Ureter (tissue), 1 donor: Measurements from ENCODE around the gene PARP16. TPM values are rescaled to one million over a fixed set of nuclear protein-coding genes. Genes with fewer than 3 reads are reported as not detected.
"Not testable (repeated sequence)": the region's sequence is repeated elsewhere in the genome, so short reads cannot be mapped to it uniquely, and the experiment has no call there.

Experiments used
- DNase-seq: peaks from one replicate; pipeline ENCODE4 v3.0.0-alpha.2; 2020; ENCODE audit warnings: low spot score
- total RNA-seq: library from RNA; stranded (reverse); gene quantifications from one replicate; pipeline ENCODE4 v1.2.4, GENCODE V29; 2023
- donor health status: DM: yes; HTN: yes; CAD: no.

Gene PARP16
- total RNA-seq, 1 donor from 2014 or later = 14.8 TPM

DNA sequence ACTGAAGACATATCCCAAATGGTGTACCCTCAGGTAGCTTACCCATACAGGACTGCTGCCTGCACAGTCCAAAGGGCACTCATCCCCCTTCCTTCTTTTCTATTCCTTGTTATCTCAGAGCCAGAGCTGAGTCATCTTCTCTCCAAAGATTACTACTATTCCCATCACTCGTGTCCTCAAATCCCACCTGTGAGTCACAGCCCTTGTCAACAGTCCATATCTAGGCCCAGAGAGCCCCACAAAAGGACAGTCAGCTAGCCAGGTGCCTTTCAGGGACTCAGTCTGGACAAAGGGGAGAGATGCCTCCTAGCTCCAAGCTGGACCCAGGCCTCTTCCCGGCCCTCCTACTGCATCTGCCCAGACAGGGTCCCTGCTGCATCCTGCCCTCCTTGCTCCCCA lies 11.0 kb downstream of the PARP16 start:
- no peak for DNase-seq

DNA sequence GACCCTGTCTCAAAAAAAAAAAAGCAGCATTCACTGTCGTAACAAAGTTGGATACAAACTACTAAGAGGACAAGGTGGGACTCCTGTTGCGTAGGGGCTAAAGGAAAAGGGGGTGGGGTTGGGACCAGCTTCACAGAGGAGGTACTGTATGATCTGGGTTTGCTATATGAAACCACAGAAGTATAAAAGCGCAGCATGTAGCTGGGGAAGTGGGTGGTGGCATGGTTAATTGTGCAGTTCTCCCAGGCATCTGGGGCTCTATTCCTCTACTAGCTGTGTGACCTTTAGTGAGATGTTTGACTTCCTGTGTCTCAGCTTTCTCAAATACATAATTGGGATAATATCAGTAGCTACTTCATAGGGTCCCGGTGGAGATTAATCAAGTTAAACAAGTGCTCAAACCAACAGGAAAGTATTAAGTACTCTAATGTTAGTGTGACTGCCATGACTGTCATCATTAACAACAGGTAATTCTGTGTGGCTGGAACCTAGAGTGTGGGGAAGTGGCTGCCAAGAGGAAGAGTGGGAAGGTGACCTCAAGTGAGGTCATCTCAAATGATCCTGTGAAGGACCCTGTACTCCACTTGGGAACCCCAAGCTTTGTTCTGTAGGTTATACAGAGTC lies 11.5 kb downstream of the PARP16 start:
- DNase-seq = no peak

DNA sequence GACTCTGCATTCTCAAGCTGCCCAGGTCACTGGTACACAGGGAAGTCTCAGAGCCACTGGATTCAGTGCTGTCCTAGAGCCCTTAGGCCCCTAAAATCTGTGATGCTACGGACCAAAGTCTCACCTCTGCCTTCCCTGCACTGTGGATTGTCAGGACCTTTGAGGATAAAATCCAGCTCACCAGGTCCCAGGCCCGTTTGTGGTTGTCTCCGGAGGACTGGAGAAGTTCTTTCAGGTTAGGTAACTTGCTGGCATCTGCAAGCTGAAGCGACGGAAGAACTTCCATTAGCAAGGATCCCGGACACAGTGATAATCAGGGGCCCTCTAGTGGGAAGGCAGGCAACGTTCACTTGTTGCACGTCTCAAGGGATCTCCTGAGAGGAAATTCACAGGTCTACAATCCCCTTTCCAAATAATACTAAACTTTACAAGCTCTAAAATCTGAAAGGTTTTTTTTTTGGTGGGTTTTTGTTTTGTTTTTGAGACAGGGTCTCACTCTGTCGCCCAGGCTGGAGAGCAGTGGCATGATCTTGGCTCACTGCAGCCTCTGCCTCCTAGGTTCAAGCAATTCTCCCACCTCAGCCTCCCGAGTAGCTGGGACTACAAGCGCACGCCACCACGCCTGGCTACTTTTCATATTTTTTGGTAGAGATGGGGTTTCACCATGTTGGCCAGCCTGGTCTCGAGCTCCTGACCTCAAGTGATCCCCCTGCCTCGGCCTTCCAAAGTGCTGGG lies 15.7 kb downstream of the PARP16 start:
- peak; percentile 83 for DNase-seq

DNA sequence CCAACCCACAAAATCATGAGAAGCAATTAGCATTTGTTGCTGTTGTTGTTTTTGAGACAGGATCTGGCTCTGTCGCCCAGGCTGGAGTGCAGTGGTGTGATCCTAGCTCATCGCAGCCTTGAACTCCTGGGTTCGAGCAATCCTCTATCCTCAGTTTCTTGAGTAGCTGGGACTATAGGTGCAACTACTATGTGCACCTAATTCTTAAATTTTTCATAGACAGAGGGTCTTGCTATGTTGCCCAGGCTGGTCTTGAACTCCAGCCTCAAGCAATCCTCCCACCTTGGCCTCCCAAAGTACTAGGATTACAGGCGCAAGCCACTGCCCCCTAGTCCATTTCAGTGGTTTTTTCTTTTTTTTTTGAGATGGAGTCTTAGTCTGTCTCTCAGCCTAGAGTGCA lies 18.3 kb downstream of the PARP16 start:
- DNase-seq = no peak

DNA sequence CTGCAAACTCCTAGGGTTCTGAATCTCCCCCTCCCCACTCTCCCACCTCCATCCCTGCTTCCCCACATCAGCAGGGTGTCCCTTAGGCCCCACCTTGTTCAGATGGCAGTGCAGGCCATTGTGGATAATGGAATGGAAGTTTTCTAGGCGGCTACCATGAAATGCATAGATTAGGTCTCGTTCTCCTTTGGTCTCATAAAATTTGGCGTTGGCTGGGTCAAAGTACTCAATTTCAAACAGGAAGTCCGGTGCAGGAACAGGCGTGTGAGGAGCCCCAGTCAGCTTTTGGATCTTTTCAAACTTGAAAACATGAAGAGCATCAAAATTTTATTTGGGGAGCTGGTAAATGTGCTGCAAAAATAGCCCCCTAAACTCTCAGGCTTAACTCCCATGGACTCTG lies 20.2 kb downstream of the PARP16 start:
- no peak for DNase-seq

DNA sequence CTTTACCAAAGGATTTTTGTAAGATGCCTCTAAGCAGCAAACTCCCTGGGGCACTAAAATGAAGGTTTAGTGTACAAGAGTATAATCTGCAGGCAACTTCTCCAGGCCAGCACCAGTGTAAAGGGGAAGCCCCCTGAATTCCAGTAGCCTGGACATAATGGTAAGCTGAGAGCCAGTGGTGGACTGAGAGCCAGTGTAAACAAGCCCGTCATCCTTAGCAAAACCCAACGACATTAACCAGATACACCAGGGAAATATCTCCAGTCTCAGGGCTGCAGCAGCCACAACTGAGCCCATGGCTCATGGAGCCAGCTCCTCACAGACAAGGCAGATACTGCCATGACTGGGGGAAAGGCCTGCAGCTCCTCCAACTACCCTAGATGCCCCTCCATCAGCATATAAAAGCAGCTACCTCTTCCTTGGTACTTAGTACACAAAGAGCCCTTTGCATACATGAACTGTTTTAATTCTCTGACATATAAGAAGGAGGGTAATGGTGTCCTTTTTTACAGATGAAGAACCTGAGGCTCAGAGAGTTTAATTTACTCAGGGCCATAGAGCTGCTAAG lies 21.7 kb downstream of the PARP16 start:
- no peak for DNase-seq

DNA sequence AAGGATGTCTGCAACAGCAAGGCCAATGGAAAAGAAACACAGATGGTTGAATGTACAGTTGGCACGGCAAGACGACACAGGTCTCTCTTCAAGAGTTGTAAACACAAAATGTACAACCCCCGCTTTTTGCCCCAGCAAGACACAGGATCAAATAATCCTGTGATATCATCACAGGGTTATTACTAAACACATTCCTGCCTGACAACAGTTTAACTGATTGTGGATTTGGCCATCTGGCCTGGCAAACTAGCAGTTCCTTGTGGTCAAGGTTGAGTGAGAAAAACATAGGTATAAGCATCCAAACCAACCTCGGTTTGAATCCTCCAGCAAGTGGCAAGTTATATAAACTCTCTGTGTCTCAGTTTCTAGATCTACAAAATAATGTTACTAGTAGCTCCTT lies 23.4 kb downstream of the PARP16 start:
- no peak for DNase-seq

DNA sequence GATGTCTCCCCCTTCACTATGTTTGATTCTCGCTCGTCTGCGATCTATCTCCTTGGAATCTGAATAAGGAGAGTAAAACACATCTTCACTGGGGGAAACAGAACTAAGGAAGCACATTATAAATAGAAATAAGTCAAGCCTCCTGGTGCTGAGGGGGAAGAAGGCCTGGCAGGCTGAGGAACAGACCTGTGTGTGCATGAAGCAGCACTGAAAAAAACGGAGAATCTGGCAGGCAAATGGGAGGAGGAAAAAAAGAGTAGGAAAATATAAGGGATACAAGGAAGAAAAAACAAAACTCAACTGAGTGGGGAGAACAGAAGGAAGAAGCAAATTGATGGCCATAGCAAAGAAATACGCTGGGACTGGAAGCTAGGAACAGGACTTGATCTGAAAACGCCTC lies 25.7 kb downstream of the PARP16 start:
- DNase-seq = no peak

DNA sequence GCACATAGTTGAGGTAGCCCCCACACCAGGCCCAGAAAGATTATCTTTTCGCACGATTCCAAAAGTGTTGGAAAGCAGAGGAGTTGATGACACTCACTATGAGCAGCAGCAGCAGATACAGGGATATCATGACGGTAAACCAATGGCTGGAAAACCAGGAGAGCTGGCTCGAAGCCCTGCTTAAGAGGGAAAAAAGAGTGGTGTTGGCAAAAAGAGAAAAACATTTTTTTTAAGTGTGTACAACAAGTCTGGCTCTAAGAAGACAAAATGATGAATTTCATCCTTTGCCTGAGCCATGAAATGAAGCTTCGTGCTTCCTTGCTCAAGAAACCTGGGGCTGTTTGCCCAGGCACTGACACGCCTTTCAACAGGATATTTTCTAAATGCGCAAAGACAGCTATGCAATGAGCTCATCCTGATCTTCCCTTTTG lies 27.3 kb downstream of the PARP16 start:
- DNase-seq = peak; percentile 54

DNA sequence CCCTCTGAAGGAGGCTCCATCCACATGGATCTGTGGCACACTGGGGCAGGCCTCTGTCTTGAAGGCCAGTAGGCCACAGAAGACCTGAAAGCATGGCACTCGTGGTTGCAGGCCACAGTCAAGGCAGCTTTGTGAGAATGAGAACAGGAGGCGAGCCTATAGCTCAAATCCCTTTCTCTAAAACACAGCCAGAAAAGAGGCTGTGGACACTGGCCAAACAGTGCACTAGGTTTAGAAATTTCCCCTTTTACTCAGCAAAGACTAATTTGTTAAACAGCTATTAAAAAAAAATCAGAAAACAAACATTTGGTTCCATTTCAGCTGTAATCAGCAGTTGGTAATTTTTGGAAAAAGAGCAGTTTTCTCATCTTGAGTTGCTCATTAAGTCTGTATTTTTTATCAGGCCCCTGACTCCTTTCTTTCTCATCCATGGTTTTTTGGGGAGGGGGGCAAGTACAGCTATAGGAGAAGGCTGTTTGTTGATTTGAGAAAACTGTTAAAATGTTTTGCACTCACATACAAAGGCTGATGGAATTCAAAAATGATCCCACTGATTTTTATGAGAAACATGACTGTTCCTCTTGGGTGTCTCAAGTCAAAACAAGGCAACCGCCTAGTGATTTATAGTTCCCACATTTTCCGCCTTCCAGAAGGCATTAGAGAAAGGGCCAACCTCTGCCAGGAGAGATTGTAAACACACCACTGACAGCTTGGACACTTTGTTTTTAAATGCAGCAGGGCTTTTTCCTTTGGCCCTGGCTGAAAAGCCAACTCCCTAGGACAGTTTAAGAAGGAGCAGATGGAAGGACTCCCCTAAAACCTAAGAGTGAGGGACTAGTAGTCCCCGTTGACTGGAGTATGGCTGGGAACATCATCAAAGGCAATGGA lies 28.1 kb downstream of the PARP16 start:
- DNase-seq = peak; percentile 57

DNA sequence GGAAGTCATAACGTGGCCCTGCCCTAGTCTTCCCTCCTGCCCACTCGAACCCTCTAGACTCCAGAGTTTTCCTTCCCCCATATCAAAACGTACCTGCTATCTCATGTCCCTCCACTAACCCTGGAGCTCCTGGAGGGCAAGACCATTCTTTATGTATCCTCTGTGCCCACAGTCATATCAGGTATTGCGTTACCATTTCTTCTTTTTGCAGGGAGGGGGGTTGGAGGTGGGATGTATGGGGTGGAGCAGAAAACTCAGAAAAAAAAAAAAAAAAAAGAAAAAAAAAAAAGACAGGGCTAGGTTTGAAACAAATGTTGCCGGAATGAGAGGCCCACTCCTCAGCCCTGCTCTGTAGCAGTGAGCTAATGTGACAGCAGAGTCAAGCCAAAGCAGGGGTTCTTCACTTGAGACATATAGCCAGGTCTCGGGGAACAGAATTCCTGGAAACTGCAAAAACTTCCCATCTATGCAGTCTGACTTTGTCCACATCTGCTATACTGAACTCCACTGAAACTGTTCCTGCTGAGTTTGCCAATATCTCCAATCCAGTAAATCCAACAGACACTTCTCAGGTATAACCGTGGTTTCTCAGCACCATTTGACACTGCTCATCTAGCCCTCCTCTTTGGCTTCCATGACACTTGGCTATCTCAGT lies 31.1 kb downstream of the PARP16 start:
- DNase-seq = no peak

DNA sequence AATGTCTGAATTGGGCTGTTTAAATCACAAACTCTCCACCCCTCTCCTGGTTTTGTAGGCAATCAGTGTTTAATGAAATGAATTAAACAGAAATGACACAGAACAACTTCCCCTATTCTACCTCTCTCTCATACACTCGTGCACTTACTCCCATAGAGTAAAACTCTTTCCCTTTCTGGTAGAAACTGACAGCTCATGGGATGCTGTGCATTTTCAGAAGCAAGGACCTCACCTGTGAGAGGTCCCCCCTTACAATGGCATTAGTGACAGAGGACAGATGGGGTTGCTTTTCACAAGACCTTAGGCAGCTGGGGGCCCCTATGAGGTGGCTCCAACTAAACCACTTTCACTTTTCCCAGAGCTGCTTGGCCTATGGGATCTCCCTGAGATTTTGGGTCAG lies 31.9 kb downstream of the PARP16 start:
- DNase-seq = no peak

DNA sequence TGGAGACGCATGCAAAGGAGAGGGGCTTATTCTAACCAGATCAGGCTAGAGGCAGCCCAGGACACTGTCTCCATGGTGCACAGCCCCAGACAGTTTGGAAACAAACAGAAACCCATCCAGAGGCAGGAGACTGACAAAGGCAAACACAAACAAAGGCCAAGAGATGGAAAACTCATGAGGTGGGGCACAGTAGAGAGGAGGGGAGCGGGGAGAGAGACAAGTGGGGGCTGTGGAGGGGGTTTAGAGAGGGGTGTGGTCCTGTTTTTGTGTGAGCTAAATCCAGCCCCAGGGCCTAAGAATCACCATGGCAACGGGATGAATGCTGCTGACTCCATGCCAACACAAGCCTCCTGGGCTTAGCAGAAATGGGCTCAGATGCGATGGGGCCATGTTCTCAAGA lies 32.3 kb downstream of the PARP16 start:
- no peak for DNase-seq

DNA sequence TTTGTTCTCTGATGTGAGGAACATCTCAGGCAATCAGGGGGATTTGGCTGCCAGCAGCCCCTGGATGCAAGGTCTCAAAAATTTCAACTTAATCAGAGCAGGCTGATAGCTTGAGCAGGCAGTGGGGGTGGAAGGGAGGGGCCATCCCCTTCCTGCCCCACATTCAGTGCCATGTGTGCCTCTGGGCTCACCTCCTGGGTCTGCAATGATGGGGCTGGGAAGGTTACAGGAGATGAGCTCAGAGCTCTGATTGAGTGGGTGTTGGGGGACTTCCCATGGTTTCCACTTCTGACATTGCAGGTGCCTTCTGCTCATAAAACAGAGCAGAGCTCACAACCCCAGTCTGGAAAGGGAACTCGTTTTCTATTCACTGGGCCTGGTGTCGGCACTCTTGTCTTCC lies 37.0 kb downstream of the PARP16 start:
- no peak for DNase-seq

DNA sequence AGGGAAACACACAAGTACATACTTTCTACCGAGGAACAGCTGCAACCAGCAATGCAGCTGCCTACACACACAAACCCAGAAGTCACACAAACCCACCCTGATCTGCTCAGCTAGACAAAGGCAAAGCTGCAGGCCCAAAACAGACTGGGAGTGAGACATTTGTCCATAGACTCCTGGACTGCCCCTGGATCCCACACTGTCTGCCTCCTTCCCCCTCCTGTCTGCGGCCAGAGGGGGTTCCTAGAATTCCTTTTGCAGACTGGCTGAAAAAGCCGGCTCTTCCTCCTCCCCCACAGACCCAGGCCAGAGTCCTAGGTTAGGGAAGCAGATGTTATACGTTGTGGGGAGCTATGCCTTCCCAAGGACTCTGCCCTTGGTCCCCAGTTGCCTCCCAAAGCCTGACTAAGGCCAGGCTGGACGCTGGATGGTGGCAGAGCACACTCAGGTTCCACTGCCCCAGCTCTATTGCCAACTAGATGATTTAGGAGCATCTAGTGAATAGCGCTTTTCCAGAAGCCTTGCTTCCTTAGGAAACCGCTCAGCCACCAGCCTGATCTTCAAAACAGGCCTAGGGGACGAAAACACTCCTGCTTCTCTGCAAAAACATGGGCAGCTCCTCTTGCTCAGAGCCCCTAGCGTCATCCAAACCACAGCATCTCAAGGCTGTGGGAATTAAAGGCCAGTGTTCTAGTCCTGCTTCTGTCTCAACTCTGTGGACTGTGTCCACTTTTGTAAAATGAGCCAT lies 38.0 kb downstream of the PARP16 start:
- no peak for DNase-seq

DNA sequence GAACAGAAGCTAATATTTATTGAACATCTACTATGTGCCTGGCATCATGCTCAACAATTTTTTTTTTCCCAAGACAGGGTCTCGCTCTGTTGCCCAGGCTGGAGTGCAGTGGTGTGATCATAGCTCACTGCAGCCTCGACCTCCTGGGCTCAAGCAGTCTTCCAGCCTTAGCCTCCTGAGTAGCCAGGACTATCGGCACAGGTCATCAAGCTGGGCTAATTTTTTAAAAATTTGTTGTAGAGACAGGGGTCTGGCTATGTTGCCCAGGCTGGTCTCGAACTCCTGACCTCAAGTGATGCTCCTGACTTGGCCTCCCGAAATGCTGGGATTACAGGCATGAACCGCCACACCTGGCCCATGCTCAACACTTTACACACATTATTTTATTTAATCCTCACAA lies 39.7 kb downstream of the PARP16 start:
- no peak for DNase-seq

DNA sequence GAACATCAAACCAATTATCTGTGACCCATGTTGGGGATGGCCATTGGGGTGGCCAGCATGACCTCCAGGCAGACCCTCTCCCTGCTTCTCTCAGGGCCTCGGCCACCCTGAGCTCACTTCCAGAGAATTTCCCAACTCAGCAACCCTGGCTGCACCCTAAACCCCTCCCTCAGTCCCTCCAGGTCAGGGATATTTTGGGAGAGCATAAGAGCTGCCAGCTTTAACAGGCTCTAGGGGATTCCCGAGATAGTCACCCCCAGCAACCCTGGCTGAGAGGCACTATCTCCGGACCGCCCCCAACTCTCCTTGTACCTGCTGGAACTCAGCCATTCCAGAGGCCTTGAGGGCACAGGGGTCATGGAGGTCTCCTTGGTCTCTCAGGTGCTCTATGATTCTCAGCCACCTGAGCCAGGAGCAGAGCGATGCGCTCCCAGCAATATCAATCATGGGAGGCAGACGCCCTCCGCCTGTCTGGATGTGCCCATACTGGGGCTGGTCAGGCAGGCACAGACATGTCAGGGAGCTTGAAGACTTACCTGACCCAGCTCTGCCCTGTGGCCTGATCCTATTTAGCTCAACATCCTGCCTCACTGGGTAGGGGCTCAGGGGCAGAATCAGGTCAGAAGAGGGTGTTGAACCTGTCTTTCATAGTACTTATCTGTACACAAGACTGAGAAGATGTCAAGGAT lies 40.5 kb downstream of the PARP16 start:
- DNase-seq = no peak

DNA sequence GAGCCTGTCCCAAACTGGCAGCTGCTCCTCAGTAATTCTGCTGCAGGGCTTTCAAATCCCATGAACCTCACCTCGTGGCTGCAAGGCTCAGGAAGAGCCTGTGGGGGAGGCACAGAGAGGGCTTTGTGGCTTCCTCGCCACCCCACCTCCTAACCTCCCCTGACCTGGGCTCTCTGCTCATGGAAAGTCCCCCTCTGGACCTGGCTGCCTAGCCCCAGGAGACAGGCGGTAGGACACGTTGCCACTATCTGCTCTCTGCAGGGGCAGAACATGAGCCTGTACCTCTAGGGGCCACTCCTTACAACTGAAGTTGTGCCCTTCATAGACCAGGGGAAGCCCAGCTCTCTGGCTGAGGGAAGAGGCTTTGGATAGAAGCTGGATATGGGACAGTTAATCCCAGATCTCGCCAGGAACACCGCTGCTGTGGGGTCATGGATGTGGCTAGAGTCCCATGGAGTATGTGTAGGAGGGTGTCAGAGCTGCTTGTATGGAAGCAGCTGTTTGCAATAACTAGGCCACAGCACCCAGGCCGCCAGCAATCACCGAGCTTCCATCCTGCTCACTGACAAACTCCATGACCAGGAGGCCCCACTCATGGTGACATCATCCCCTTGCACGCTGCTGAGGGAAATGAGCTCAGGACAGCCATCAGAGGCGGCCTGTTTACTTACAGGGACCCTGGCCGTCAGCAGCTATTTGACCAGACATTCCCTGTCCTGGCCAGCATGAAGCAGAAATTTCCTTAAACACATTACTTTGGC lies 41.4 kb downstream of the PARP16 start:
- DNase-seq = peak; percentile 55

DNA sequence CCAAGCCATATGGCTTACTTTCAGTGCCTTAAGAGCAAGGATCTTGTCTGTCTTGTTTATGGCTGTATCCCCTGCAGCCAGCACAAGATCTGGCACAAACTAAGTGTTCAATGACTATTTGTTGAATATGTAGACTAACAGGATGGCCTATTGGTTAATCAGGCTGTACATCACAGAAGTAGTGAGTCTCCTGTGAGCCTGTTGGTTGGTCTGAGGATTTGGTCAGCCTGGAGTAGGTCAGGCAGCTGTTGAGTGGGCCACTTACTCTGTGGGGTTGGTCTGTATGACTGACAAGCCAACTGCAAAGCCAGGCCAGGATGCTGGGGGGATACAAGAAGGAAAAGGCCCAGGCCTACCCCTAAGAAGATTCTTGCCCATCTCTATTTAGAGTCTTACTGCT lies 42.0 kb downstream of the PARP16 start:
- DNase-seq = no peak

DNA sequence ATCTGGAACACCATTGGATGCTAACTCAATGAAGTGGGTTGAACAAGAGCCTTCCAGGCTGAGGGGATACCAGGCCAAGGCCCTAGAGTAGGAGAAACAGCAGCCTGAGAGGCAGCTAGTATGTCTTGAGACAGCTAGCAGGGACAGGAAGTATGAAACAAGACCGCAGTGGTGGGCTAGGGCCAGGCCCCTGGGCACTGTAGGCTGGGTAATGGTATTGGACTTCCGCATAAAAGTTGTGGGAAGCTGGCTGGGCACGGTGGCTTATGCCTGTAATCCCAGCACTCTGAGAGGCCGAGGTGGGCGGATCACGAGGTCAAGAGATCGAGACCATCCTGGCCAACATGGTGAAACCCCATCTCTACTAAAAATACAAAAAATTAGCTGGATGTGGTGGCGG lies 50.2 kb downstream of the PARP16 start:
- DNase-seq = not testable (repeated sequence)
